ENCODE data around the gene PELI2. TPM values are rescaled to one million over a fixed set of nuclear protein-coding genes. Genes with fewer than 3 reads are reported as not detected.

Gene PELI2
- total and polyA plus RNA-seq, 2 of the 4 experiments (the other 2 are of a cell fraction): 6.0 to 36.7 TPM

GRCh38 chr14:56149151-56149550 lies 30.9 kb downstream of the PELI2 start:
- Histone ChIP-seq H3K27me3 (ENCODE audit: control insufficient read depth, insufficient read depth, low read length) (no peaks in the 10 kb centered on the region), H2BK20ac (ENCODE audit: low read depth, low read length) (no peak overlapping the region), H3K9me3 (ENCODE audit: control insufficient read depth, insufficient read depth, low read length) (no peaks in the 10 kb centered on the region), H2AFZ (replicated peaks; ENCODE audit: low read length, poor library complexity) (no peak overlapping the region), H4K20me1 (ENCODE audit: insufficient read depth, low read length) (peaks cover 42% of the 10 kb centered on the region; the same call in 1 of the 2 replicates), H3K9ac (ENCODE audit: low read depth, low read length) (no peak overlapping the region), H4K8ac (ENCODE audit: low read depth in 2 of 2, low read length in 2 of 2) (no peak overlapping the region), H4K91ac (ENCODE audit: insufficient read depth, low read depth, low read length) (no peak overlapping the region), H3K27ac (ENCODE audit: insufficient read depth, low read length) (no peak overlapping the region), H3K14ac (replicated peaks; ENCODE audit: low read depth, low read length) (no peak overlapping the region), H3K9me1 (ENCODE audit: insufficient read depth, low read length) (peaks cover 13% of the 10 kb centered on the region), H3K4me2 (ENCODE audit: low read depth, low read length) (no peak overlapping the region), H3K79me1 (ENCODE audit: low read depth in 1 of 2, low read length in 2 of 2) (peaks cover 23 to 70% of the 10 kb centered on the region in 2 experiments), H3K4me1 (ENCODE audit: control insufficient read depth, insufficient read depth, low read length) (peaks cover 14% of the 10 kb centered on the region), H2AK9ac (replicated peaks; ENCODE audit: low read depth, low read length, poor library complexity) (no peak overlapping the region), H3K36me3 (ENCODE audit: control insufficient read depth, insufficient read depth, low read length) (no peaks in the 10 kb centered on the region), H2BK15ac (ENCODE audit: low read depth, low read length) (no peak overlapping the region), H3K4me3 (ENCODE audit: insufficient read depth, low read depth, low read length) (no peak overlapping the region), H2BK5ac (ENCODE audit: low read depth, low read length, poor library complexity, severe bottlenecking) (no peak overlapping the region), H2AK5ac (ENCODE audit: low read depth, low read length) (no peak overlapping the region), H3K56ac (ENCODE audit: extremely low read depth, insufficient read depth, low read length) (no peak overlapping the region), H2BK120ac (ENCODE audit: low read depth, low read length) (no peak overlapping the region), H4K5ac (ENCODE audit: low read depth, low read length) (no peak overlapping the region), H3K4ac (ENCODE audit: low read depth, low read length) (no peak overlapping the region), H3K18ac (ENCODE audit: low read depth, low read length) (no peak overlapping the region), H3K23ac (ENCODE audit: low read depth, low read length) (no peak overlapping the region)
- ATAC-seq (ENCODE audit: low read depth) (no peak), DNase-seq (no peak)
- dilution Hi-C loops (cut with HindIII; ENCODE audit: low sequenced_read_pairs, unreplicated experiment): no loop called here
- POLR2A ChIA-PET (ENCODE audit: unreplicated experiment): no interaction called here
- no TSS peak for BruUV-seq (replicated peaks)
- in situ Hi-C loops (cut with MboI; ENCODE audit: low sequenced_read_pairs): no loop called here
- CTCF ChIA-PET: interaction anchor here (0.7 kb wide), 1 partner anchor 270 kb away, joined by 3 read pairs; no protein-coding TSS in a partner anchor
- intact Hi-C loops (cut with micrococcal nuclease): no loop called here
- no CpG with 5 or more reads among the region's 4 CpGs for WGBS, 2 experiments (ENCODE audit: extremely low coverage in 2 of 2, insufficient read length in 1 of 2)
- no peak for TF ChIP-seq CEBPB (IDR thresholded peaks at IDR 0.05; ENCODE audit: low read depth, low read length)
- no peak for TF ChIP-seq CHD1 (IDR thresholded peaks at IDR 0.05; ENCODE audit: low read depth, low read length)
- TF ChIP-seq MAFK (IDR thresholded peaks at IDR 0.05; ENCODE audit: low read depth, low read length): no peak
- TF ChIP-seq SMC3 (IDR thresholded peaks at IDR 0.05; ENCODE audit: low read depth, low read length): no peak
- TF ChIP-seq RAD21 (IDR thresholded peaks at IDR 0.05; ENCODE audit: low read length): no peak
- TF ChIP-seq POLR2A (IDR thresholded peaks at IDR 0.05; ENCODE audit: low read depth, low read length): no peak
- TF ChIP-seq RCOR1 (IDR thresholded peaks at IDR 0.05; ENCODE audit: insufficient replicate concordance, low read length): no peak
- TF ChIP-seq MAZ (IDR thresholded peaks at IDR 0.05; ENCODE audit: borderline replicate concordance, low read depth, low read length): no peak
- no peak for TF ChIP-seq BHLHE40 (IDR thresholded peaks at IDR 0.05; ENCODE audit: low read depth, low read length)
- TF ChIP-seq CTCF (conservative IDR thresholded peaks at IDR 0.05; ENCODE audit: low read depth, low read length): no peak
- TF ChIP-seq RFX5 (IDR thresholded peaks at IDR 0.05; ENCODE audit: low read depth, low read length): no peak
- TF ChIP-seq MXI1 (IDR thresholded peaks at IDR 0.05; ENCODE audit: borderline replicate concordance, low read depth, low read length): no peak
- TF ChIP-seq NFE2L2 (IDR thresholded peaks at IDR 0.05; ENCODE audit: low read depth, low read length): no peak
